HG03159 (cell line): ENCODE measurements around the gene QRICH1.

ENCODE experiments used
- ATAC-seq: cut with Tn5 transposase; IDR thresholded peaks from one replicate; pipeline ENCODE4 v1.9.1; 2021; ENCODE audit warnings: mild to moderate bottlenecking, moderate library complexity; ENCODE audit not compliant: unreplicated experiment

Gene QRICH1, protein sequence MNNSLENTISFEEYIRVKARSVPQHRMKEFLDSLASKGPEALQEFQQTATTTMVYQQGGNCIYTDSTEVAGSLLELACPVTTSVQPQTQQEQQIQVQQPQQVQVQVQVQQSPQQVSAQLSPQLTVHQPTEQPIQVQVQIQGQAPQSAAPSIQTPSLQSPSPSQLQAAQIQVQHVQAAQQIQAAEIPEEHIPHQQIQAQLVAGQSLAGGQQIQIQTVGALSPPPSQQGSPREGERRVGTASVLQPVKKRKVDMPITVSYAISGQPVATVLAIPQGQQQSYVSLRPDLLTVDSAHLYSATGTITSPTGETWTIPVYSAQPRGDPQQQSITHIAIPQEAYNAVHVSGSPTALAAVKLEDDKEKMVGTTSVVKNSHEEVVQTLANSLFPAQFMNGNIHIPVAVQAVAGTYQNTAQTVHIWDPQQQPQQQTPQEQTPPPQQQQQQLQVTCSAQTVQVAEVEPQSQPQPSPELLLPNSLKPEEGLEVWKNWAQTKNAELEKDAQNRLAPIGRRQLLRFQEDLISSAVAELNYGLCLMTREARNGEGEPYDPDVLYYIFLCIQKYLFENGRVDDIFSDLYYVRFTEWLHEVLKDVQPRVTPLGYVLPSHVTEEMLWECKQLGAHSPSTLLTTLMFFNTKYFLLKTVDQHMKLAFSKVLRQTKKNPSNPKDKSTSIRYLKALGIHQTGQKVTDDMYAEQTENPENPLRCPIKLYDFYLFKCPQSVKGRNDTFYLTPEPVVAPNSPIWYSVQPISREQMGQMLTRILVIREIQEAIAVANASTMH

GRCh38 chr3:49093853-49094767 is at the start of gene QRICH1:
Gene QRICH1 (minus strand): TSS chr3:49094071. CDS start chr3:49077017, 17,054 bp downstream.
- ATAC-seq, result peak; percentile 75

- ATAC-seq, result no peak
These were observed 46.2 kb upstream of the QRICH1 start for GRCh38 chr3:49140080-49140479.

DNA sequence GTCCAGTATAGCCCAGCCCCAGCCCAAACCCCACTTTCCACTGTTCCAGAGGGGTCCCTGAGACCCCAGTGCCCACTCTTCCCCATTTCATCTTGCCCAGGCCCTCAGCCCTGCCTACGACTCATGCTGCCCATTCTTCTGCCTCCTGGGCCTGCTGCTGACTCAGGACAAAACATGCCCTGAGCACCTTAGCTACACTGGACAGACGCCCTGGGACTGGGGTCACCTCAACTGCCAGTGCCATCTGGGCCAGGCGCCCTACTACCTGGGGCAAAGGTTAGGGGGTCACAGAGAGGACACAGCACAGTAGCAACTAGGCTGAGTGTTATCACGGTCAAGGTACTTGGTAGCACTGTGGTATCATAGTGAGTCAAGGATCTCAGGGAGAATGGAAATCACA is 41.6 kb upstream of the QRICH1 start:
- no peak for ATAC-seq

DNA sequence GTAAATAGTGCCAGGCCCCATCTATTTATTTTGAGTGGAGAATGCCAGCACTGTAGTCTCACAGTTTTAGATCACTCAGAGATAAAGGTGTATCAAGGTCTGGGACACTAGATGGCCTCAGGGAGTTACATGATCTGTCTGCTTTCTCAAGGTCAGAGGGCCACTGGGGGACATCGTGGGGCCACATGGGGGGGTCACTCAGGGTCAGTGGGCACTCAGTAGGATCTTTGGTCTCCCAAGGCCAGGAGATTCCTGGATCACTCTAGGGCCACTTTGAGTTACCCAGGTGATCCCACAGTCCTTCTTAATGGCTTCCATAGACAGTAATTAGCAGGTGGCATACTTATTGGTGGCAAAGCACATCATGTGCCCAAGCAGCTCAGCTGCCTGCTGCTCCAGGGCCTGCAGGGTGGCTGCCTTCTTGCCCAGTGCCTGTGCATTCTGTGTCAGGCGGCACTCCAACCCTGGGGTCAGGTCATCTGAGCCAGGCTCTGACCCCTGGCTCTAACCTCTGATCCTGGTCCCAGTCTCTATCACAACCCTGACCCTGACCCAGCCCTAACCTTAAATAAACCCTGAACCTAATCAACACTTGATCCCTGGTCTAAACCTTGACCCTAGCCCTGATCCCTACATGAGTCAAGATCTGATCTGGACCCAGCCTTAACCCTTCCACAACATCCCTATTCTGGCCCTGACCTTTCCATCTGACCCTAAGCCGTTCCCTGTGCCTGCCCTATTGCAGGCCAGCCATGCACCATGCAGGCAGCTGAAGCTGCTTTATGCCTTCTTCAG is 40.8 kb upstream of the QRICH1 start:
- no peak for ATAC-seq

DNA sequence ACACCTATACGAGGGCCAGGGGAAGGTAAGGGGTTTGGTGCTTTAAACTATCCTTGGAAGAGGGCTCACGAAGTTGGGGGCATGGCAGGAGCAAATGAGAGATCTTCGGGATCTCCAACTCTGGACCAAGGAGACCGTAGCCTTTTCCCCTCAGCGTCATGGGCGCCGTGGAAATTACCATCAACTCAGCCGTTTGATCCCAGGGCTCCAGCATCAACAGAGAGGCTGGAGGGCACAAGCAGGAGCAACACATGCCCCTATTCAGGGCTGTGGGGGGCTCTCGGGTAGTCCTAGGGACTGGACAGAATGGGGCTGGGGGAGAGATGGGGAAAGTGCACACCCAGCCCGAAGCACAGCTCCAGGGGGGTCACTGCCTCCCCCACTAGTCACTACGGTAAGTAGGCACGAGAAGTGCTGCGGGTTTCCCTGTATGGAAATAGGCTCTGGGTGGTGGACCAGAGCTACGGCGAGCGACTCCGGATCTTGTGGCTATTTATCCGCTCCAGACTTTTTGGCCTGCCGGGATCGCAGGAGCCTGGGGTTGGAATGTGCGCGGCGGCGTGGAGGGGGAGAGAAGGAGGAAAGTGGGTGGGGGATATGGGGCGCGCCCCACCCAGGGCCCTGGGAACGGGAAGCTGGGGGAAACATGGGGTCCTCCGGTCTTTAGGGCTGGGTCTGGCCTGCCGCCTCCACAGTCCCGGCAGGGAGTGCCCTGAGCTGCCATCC is 39.5 kb upstream of the QRICH1 start:
- ATAC-seq, result no peak

DNA sequence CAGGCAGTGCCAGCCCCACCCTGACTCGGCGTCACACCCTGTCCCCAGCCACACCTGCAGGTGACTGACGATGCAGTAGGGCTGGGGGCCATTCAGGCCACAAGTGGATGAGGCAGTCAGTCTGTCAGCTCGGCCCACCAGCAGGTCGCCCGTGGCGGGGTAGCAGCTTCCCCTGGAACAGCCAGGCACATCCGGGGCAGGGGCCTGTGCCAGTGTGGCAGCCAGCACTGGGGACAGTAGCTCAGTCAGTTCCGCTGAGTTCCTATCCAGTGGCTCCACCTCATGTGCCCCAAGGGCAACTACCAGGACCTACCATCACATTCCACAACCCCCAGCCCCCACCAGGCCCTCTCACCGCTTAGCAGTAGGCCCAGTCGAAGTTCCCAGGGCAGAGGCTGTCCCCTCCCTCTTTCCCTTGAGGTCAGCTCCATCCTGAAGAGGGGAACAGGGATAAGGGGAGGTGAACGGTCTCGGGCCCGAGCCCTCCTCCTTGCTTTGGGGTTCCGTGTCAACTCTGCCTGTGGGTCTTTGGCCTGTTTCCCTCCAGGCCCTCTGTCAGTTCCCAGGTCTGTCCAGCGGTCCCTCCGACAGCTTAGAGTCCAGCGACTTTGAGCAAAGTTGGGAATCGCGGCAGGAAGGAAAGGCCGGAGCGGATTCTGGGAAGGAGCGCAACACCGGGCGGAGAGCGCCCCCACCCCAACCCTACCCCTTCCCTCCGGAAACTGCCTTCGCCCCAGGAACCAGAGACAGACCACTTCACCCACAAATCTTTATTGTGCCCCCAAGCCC is 38.8 kb upstream of the QRICH1 start, which contains the start of gene LAMB2:
Gene LAMB2, minus strand, starts transcription at position 614 of the 789 bp plus-strand sequence. Its CDS starts 183 bp downstream, at position 431.
- ATAC-seq, result no peak

- ATAC-seq, result no peak
These were observed 38.2 kb upstream of the QRICH1 start for GRCh38 chr3:49132073-49132436.

GRCh38 chr3:49131576-49131975 is 37.7 kb upstream of the QRICH1 start:
- no peak for ATAC-seq

DNA sequence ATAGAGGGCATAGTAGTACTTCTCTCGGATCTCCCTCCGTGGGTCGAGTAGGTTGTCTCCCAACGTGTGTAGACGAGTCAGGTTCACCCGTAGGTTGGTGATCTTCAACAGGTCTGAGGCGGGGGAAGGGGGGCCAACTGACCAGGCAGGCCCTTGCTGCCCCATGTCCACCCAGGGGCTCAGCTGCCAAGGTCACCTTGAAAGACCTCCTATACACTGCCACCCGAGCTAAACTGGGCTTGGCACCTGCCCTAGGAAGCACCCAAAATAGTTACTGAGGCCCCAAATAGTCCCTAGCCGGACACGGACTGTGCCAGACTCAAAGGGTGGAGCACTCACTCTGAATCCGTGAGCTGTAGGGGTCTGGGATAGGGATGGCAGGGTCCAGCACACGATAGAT is 37.2 kb upstream of the QRICH1 start:
- ATAC-seq, result no peak

DNA sequence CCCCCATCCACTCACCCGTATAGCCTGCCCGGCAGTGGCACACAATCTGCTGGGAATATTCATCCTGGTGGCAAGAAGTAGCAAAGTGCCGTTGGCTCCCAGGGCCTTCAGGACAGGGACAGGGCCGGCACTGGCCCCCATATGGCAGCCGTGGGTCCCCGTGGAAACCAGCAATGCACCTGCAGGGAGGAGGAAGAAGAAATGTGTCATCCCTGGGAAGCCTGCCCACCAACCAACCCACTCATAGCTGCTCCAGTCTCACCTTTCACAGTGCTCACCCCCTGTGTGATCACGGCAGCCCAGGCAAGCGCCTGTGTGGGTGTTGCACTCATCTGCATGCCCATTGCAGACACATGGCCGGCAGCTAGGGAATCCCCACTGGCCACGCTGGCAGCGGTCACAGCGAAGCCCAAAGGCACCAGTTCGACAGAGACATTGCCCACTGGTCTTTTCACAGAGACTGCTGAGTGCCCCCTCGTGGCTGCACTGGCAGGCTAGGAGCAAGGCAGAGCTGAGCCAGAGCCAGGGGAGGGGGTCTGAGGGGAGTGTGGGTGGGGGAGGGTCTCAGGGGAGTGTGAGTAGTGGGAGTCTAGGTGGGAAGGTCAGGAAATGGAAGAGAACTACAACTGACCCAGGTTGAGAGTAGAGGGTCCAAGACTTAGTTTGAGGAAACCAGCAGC is 31.3 kb upstream of the QRICH1 start:
- ATAC-seq, result no peak

- ATAC-seq, result no peak
These were observed 30.3 kb upstream of the QRICH1 start for GRCh38 chr3:49124203-49124602.

DNA sequence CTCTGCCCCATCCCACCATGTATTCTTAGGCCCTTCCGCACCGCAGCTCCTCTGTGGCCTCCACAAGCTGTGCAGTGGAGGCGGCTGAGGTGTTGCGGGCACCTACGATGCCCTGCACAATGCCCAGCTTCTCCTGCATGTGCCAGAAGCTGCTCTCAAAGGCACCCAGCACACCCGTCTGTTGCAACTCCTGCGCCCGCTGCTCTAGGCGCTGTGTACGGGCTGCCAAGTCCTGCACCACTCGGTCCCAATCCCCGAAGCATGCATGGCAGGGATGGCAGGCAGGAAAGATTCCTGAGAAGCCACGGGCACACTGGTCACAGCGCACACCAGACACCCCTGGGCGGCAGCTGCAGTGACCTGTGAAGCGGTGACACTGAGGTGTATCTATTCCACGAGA is 29.8 kb upstream of the QRICH1 start:
- ATAC-seq, result no peak

DNA sequence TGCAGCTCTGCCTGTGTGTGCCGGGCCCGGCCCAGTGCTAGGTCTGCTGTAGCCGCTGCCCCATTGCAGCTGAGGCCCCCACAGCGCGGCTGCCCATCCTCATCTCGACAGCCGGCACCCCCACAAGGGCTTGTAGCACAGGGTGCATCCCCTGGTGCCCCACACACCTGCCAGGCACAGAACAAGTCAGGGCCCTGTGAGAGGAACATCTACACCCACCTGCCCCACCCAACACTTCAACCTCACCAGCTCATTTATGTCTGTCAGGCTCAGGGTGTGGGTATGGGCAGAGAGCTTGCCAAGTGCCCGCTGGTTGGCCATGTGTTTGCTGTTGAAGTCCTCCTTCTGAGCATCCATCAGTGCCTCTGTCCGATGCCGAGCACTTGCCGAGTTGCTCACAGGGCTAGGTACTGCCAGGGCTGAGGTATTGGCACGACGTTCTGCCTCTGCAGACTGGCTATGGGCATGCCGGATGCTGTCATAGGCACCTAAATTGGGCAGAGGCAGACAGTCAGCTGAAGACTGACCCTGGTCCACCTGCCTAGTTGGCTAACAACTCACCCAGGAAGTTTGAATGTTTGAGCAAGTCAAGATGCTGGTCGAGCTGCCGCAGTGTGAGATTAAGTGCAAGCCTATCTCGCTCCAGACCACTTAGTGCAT is 29.1 kb upstream of the QRICH1 start:
- no peak for ATAC-seq

DNA sequence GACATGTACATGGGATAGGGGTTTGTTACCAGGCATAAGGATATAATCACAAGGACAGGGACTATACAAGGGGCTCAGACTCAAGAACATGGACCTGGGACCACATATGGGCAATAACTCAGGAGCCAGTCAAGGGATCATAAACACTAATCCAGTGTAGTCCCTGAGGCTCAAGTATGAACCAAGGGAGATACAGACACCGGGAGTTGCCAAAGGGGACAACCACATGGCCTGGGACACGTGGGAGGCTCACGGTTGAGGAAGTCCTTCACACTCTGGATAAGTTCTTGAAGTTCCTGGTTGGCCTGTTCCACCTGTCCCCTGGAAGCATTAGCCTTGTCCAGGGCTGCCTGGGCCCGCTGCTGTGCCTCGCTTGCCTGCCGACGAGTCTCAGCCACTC is 28.6 kb upstream of the QRICH1 start:
- no peak for ATAC-seq

DNA sequence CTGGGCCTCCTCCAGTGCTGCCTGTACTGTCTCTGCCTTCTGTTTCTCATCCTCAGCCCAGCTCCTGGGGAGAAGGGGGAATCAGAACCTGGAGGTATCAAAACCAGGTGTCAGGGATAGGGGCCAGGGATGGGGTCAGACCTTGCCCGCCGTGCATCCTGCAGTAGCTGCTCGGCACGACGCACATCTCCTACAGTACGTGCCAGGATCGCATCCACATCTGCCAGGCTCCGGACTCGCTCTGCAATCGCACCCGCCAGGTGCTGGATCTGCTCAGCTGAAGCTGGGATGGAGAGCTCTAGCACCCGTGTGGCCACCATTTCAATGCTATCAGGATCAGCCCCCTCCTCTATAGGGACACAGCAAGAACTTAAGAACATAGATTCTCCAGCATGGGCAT is 28.2 kb upstream of the QRICH1 start:
- ATAC-seq, result no peak

GRCh38 chr3:49121132-49121736 is 27.4 kb upstream of the QRICH1 start:
- ATAC-seq, result peak; percentile 29

DNA sequence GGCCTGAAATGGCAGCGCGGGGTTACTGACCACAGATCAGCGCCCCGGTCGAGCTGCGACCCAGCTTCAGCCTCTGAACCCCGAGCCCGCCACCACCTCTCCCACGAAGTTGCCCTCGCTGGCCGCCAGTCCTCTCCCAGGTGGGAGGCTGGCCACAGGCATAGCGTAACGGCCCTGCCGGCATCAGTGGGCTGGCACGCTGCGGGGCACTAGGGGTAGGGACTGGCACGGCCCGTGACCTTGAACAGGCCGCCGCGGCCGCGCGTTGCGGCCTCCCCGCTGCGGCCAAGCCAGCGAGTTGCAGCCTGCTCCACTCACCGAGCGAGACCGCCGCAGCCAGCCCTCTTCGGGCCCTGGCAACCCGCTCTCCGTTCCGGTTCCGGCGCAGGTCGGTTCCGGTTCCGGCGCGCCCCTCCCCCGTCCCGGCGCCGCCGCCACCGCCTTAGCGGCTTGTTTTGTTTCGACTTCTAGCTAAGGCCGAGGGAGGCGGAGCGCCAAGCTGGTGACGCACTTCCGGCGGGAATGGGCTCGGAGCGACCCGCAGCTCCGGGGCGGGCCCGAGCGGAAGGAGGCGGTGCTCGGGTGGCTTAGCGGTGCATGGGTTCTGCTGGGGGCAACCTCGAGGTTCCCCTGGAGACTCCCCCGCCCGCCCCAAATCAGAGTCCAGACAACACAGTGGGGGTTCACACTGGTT is 26.7 kb upstream of the QRICH1 start, which contains the start of gene USP19:
Gene USP19, minus strand, starts transcription at position 386 of the 694 bp plus-strand sequence. CDS start 1,678 bp downstream, outside the sequence.
- peak; percentile 77 for ATAC-seq
